Measurements from ENCODE around the gene SH2B3. TPM values are rescaled to one million over a fixed set of nuclear protein-coding genes. Genes with fewer than 3 reads are reported as not detected.

The SH2B3 gene
- polyA plus RNA-seq, 1 donor from 2014 or later = 3.0 TPM

- no peaks in the 10 kb centered on the region for H3K79me2 ChIP-seq (replicated peaks; ENCODE audit: insufficient read depth, low read length)
Measured at GRCh38 chr12:111436811-111437210, 31.1 kb downstream of the SH2B3 start.

GRCh38 chr12:111437816-111438454 lies 32.2 kb downstream of the SH2B3 start:
- Histone ChIP-seq H3K9me3 (ENCODE audit: low read length) (no peaks in the 10 kb centered on the region), H3F3A (ENCODE audit: insufficient read depth, low read length, poor library complexity, severe bottlenecking) (no peaks in the 10 kb centered on the region), H3K9ac (ENCODE audit: low read length) (no peak overlapping the region), H3K36me3 (ENCODE audit: insufficient read depth, low read length) (no peaks in the 10 kb centered on the region), H3K4me2 (ENCODE audit: low read length) (no peak overlapping the region), H3K9me2 (ENCODE audit: insufficient read depth, low read length) (no peaks in the 10 kb centered on the region), H2AFZ (ENCODE audit: low read depth, low read length) (no peak overlapping the region), H3K27me3 (ENCODE audit: insufficient read depth, low read depth, low read length) (no peaks in the 10 kb centered on the region), H4K20me1 (ENCODE audit: insufficient read depth) (no peaks in the 10 kb centered on the region), H3K79me2 (replicated peaks; ENCODE audit: insufficient read depth, low read length) (no peaks in the 10 kb centered on the region), H3K27ac (ENCODE audit: low read length) (no peak overlapping the region), H3K4me3 (ENCODE audit: low read length) (no peak overlapping the region)
- TF ChIP-seq EP300 (conservative IDR thresholded peaks at IDR 0.05; ENCODE audit: poor library complexity, severe bottlenecking) (no peak), RAD21 (conservative IDR thresholded peaks at IDR 0.05) (no peak), POLR2AphosphoS5 (IDR thresholded peaks at IDR 0.05) (no peak)

More at GRCh38 chr12:111436811-111437210, 31.1 kb downstream of the SH2B3 start:
- H3F3A ChIP-seq (ENCODE audit: insufficient read depth, low read length, poor library complexity, severe bottlenecking) = no peaks in the 10 kb centered on the region
- no peaks in the 10 kb centered on the region for H3K27me3 ChIP-seq (ENCODE audit: insufficient read depth, low read depth, low read length)
- no peaks in the 10 kb centered on the region for H3K9me3 ChIP-seq (ENCODE audit: low read length)
- no peak overlapping the region for H2AFZ ChIP-seq (ENCODE audit: low read depth, low read length)
- no peak overlapping the region for H3K9ac ChIP-seq (ENCODE audit: low read length)
- no peak overlapping the region for H3K4me2 ChIP-seq (ENCODE audit: low read length)
- no peaks in the 10 kb centered on the region for H4K20me1 ChIP-seq (ENCODE audit: insufficient read depth)
- no peak overlapping the region for H3K27ac ChIP-seq (ENCODE audit: low read length)
- no peaks in the 10 kb centered on the region for H3K9me2 ChIP-seq (ENCODE audit: insufficient read depth, low read length)
- H3K4me3 ChIP-seq (ENCODE audit: low read length) = no peak overlapping the region
- H3K36me3 ChIP-seq (ENCODE audit: insufficient read depth, low read length) = no peaks in the 10 kb centered on the region
- no peak for TF ChIP-seq CTCF (IDR thresholded peaks at IDR 0.05; ENCODE audit: poor library complexity, severe bottlenecking)
- no peak for TF ChIP-seq REST (IDR thresholded peaks at IDR 0.05; ENCODE audit: borderline replicate concordance)
- TF ChIP-seq EZH2 (IDR thresholded peaks at IDR 0.05; ENCODE audit: borderline replicate concordance, insufficient read depth, low read length, poor library complexity, severe bottlenecking) = no peak
- TF ChIP-seq MXI1 (conservative IDR thresholded peaks at IDR 0.05; ENCODE audit: poor library complexity, severe bottlenecking) = no peak

GRCh38 chr12:111438481-111438880 lies 32.8 kb downstream of the SH2B3 start:
- Histone ChIP-seq H3K4me2 (ENCODE audit: low read length) (no peak overlapping the region), H3K9ac (ENCODE audit: low read length) (no peak overlapping the region)

More at GRCh38 chr12:111438481-111438880, 32.8 kb downstream of the SH2B3 start:
- Histone ChIP-seq H3K9me2 (ENCODE audit: insufficient read depth, low read length) (no peaks in the 10 kb centered on the region), H3K4me3 (ENCODE audit: low read length) (no peak overlapping the region), H3K27ac (ENCODE audit: low read length) (no peak overlapping the region), H2AFZ (ENCODE audit: low read depth, low read length) (no peak overlapping the region), H3F3A (ENCODE audit: insufficient read depth, low read length, poor library complexity, severe bottlenecking) (no peaks in the 10 kb centered on the region), H4K20me1 (ENCODE audit: insufficient read depth) (no peaks in the 10 kb centered on the region), H3K36me3 (ENCODE audit: insufficient read depth, low read length) (no peaks in the 10 kb centered on the region), H3K9me3 (ENCODE audit: low read length) (no peaks in the 10 kb centered on the region), H3K27me3 (ENCODE audit: insufficient read depth, low read depth, low read length) (no peaks in the 10 kb centered on the region), H3K79me2 (replicated peaks; ENCODE audit: insufficient read depth, low read length) (no peaks in the 10 kb centered on the region)
- TF ChIP-seq CTCF (IDR thresholded peaks at IDR 0.05; ENCODE audit: poor library complexity, severe bottlenecking) (no peak), TAF1 (IDR thresholded peaks at IDR 0.05; ENCODE audit: low read depth) (no peak), REST (IDR thresholded peaks at IDR 0.05; ENCODE audit: borderline replicate concordance) (no peak), SMC3 (conservative IDR thresholded peaks at IDR 0.05; ENCODE audit: poor library complexity) (no peak), RAD21 (conservative IDR thresholded peaks at IDR 0.05) (no peak), POLR2AphosphoS5 (IDR thresholded peaks at IDR 0.05) (no peak), EZH2 (IDR thresholded peaks at IDR 0.05; ENCODE audit: borderline replicate concordance, insufficient read depth, low read length, poor library complexity, severe bottlenecking) (no peak), EP300 (conservative IDR thresholded peaks at IDR 0.05; ENCODE audit: poor library complexity, severe bottlenecking) (no peak)

Measured in neural cell (in vitro differentiated cells).